GM20431 (cell line): ENCODE data around the gene ZBBX.
"Not testable (repeated sequence)": the region's sequence is repeated elsewhere in the genome, so short reads cannot be mapped to it uniquely, and the experiment has no call there.

Experiments
- in situ Hi-C: fragments of 300-500 bp; cut with MseI, MboI; formaldehyde crosslinking; loops from one replicate; pipeline ENCODE4 v1.15.0; 2020; ENCODE audit warnings: low sequenced_read_pairs; ENCODE audit not compliant: unreplicated experiment

Gene ZBBX

DNA sequence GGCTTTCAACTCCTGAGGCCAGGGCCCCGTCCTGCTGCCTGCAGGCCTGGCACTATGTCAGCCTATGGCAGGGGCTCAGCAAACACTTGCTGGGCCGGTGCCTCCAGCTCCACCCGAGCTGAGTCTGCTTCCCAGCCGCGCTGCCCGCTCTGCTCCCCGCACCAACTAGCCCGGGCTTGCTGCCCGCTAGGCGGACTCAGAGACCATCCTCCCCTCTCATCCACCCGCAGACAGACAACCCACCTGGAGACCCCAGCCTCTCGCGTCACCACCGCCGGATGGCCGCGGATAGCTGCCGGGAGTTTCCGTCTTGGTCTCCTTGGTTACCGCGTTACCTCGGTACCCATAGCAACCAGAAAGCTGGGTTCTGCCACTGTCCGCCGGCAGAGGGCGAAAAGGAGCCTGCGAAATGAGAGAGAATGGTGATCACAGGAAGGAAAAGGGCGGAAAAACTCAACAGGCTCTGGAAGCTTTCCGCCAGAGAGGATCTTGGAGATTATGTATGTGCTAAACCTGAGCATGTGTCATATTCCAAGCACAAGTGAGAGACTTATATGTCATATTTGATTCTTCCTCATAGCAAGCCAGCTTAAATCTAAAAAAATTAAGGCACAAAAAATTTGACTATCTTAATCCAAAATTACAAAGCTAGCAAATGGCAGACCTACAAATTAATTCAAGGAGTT is at the start of gene ZBBX:
TSS of gene ZBBX (minus strand) at position 294 of the 686 bp plus-strand sequence. CDS start 7,396 bp downstream, outside the sequence.
- in situ Hi-C loops, result loop anchor here (25.0 kb wide), 1 partner anchor 507 kb away; no protein-coding TSS in a partner anchor

GRCh38 chr3:167426962-167427361 is 46.9 kb upstream of the ZBBX start:
- in situ Hi-C loops, result not testable (repeated sequence)

DNA sequence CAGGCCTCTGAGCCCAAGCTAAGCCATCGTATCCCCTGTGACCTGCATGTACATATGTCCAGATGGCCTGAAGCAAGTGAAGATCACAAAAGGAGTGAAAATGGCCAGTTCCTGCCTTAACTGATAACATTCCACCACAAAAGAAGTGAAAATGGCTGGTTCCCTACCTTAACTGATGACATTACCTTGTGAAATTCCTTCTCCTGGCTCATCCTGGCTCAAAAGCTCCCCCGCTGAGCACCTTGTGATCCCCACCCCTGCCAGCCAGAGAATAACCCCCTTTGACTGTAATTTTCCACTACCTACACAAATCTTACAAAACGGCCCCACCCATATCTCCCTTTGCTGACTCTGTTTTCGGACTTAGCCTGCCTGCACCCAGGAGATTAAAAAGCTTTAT is 42.3 kb upstream of the ZBBX start:
- in situ Hi-C loops, result not testable (repeated sequence)

DNA sequence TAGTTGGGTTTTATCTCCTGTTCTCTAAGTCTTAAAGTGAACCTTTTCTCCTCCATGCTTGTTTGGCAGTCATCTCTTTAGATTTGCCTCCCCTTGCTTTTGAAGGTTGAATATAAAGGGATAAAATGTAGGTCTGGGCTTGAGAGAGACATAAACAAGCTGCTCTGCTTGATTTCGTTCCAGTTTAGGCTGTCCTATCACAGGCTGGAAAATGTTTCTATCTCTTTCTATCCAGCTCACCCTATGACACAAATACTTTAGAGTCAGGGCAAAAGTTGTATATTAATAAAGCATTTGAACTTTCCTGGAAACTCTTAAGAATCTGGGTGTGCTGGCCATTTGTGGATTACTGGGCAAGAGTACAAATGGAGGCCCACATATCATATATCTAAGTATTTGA is 29.5 kb upstream of the ZBBX start:
- in situ Hi-C loops, result no loop called here

- in situ Hi-C loops, result no loop called here
These were observed 26.9 kb upstream of the ZBBX start for GRCh38 chr3:167406876-167407492.

GRCh38 chr3:167397826-167398225 is 17.7 kb upstream of the ZBBX start:
- in situ Hi-C loops, result loop anchor here (25.0 kb wide), 1 partner anchor 489 kb away; no protein-coding TSS in a partner anchor

DNA sequence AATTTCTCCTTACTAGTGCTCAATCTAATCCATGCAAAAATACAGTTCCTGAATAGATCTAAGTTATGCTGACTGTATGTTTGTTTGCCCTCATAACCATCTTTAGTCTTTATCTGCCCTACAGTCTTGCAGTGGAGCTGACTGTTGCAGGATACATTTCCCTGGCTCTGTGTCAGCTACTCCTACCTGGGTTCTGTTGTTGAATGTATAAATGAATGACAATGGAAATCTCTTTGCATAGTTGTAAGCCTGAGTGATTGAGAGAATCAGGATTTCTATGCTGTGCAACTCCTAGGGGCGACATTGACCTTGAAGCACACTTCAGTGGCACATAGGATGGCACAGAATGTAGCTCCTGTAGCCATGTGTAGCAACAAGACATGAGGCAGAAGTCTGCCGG is 16.0 kb upstream of the ZBBX start:
- in situ Hi-C loops, result loop anchor here (25.0 kb wide), 1 partner anchor 491 kb away; no protein-coding TSS in a partner anchor

DNA sequence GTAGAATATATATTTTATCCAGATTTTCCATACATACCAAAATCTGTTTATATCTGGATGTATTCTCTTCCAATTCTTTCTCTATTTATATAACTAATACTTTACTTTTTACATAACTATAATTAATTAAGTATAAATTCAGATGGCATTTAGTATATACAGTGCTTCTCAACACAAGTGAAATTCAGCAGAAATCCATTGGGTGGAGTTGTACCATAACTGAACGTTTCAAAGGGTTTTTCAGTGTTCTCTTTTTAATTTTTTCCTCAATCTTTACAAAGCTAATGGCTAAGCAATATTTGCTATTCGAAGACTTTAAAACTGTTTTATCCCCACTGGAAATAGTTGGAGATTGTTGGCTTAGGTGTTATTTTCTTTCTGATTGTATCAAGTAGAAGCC is 13.9 kb upstream of the ZBBX start:
- in situ Hi-C loops, result loop anchor here (25.0 kb wide), 1 partner anchor 493 kb away; no protein-coding TSS in a partner anchor

GRCh38 chr3:167382155-167382554 is 2.1 kb upstream of the ZBBX start:
- in situ Hi-C loops, result loop anchor here (25.0 kb wide), 1 partner anchor 505 kb away; no protein-coding TSS in a partner anchor

DNA sequence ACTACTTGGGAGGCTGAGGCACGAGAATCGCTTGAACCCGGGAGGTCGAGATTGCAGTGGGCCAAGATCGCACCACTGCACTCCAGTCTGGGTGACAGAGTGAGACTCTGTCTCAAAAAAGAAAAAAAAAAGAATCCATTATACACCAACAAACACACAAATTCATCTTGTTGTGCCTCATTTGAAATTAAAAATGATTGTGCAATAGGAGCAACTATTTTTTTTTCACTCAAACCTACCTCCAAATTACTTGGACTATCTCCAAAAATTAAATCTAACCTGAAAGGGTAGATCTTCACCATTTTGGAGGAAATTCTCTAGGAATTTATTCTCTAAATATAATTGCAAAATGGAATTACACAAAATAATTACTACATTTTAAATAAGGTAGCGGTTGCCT is 4.6 kb downstream of the ZBBX start:
- in situ Hi-C loops, result loop anchor here (25.0 kb wide), 1 partner anchor 512 kb away; no protein-coding TSS in a partner anchor

GRCh38 chr3:167372138-167372537 is 8.0 kb downstream of the ZBBX start:
- in situ Hi-C loops, result no loop called here

DNA sequence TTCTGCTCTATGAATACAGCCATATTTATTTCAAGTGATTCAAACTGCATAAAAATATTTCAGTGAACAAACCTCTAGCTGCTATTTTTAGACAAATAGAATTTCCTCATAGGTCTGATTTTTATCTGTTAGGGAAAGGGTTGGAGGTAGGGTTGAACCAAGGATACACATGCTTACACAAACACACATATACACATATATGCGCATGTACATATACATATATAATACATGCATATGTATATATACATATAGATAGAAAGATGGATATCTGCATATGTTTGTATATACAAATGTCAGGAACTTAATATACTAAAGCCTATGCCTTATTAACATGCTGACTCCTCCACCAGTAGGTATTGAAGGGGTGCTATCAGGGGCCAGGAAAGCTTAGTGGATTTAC is 18.1 kb downstream of the ZBBX start:
- in situ Hi-C loops, result no loop called here

- in situ Hi-C loops, result no loop called here
These were observed 18.8 kb downstream of the ZBBX start for GRCh38 chr3:167361306-167361705.

- in situ Hi-C loops, result no loop called here
These were observed 24.7 kb downstream of the ZBBX start for GRCh38 chr3:167355446-167355845.

DNA sequence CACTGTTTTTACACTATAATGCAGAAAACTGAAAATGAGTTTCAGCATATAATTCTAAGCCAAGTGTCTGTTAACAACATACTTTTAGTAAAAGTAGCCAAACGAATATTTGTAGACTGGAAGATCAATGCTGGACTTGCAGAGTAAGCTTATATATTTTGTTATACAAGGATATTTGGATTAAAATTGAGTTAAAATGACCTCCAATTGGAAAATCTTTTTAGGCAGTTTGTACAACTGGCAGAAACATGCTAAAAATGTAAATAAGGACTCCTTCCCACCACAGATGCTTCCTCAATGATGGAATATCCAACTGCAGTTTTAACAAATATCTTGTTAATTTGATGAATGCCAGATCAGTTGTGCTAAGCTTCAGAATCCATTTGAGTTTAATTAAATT is 25.3 kb downstream of the ZBBX start:
- in situ Hi-C loops, result no loop called here

- in situ Hi-C loops, result no loop called here
These were observed 29.7 kb downstream of the ZBBX start for GRCh38 chr3:167350245-167350862.

DNA sequence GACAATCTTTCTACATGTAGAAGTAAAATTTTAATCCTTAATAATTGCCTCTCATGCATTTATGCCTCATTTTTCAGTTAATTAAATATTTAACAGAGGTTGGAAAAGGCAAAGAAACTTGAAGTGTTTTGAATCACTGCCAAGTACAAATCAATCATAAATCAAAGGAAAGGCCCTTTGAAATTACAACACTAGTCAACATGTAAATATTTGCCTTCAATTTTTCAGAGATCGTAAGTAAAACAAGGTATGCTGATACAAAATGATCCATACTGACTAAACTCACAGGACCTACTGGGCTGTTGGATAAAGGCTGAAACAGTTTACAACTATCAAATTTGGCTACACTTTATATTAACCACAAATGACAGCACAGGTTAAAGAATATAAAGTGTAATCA is 33.9 kb downstream of the ZBBX start:
- in situ Hi-C loops, result no loop called here

DNA sequence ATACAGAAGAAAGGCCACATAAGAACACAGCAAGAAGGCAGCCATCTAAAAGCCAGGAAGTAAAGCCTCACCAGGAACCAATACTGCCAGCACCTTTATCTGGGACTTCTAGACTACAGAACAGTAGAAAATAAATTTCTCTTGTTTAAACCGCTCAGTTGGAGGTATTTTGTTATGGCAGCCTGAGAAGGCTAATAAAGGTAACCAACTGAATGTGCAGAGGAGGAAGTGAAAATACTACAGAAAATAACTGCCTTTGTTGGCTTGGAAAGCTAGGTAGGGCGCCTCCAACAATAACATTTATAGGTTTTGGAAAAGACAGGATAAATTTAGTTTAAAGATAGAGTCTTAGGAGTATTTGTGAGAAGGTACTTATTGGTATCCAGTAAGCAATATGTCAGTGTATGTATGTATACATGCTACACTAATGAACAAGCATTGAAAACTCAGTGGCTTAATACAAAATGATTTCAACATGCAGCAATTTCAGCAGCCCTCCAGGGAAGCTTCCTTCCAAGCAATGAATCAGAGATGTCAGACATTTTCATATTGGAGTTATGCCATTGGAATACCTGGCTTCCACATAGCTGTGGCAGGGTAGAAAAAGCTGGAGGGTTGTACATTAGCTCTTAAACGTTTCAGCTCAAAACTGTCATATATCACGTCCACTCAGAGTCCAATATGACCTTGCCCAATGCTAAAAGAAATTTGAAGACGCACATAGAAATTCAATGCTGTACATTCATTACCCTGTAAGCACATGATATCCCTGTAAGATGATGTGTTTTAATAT is 48.9 kb downstream of the ZBBX start:
- in situ Hi-C loops, result no loop called here

DNA sequence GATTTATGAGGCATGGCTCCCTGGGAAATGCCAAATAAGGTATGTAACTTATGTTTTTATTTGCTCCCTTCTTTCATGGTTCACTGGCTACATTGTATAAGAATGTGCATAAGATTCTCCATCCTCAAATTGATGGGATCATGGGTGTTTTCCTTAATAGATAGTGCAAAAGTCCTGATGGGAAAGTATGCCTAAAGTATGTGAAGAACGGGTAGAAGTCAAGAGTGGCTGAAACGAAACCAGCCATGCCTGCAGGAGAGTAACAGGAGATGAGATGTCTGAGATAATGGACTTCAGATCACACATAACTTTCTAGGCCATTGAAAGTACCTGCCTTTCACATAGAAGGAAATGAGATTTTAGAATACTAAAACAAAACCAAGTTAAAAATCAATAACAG is 56.5 kb downstream of the ZBBX start:
- in situ Hi-C loops, result no loop called here

- in situ Hi-C loops, result no loop called here
These were observed 61.0 kb downstream of the ZBBX start for GRCh38 chr3:167318996-167319615.
